Activated CD4-positive, CD25-positive, alpha-beta regulatory T cell treated with anti-CD3 and anti-CD28 coated beads, Interleukin-2, amount 50 U/mL, for 72 hours (primary cell): ENCODE data around the gene SOCS2.
"Not testable (repeated sequence)": the region's sequence is repeated elsewhere in the genome, so short reads cannot be mapped to it uniquely, and the experiment has no call there.

Source experiments
- DNase-seq: peaks from one replicate; pipeline ENCODE4 v3.0.0; 2021

The SOCS2 gene

DNA sequence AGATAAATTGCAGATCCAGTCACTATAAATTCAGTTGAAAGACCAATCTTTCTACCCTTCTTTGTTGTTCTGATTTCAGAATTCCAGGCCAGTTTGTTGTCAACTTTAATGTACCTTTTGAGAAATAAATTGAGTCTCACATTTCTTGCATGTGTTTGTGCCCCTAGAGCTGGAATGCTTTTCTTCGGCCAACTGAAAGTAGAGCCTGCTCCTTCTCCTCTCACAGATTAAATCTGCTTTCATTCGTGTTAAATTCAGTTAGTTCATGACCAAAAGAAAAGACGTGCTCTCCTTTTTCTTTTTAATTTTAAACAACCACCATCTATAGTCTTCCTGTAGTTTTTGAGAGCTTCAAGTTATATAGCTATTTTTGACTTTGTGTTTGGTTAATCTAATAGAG lies 22.9 kb downstream of the SOCS2 start:
- no peak for DNase-seq

DNA sequence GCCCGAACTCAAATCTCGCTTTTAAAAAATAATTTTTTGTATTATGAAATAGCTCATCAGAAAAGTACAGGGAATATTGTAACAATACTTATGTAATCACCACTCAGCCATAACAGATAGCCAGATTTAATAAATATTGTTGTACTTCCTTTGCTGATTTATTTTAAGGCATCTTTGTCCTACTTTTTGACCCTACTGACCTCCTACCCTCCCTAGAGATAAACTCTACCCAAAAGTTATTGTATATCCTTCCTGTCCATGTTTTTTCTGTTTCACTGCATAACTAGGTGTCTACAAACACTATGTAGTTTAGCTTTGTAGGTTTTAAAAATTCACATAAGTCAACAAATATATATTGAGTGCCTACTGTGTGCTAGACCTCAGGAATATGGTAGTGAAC lies 25.1 kb downstream of the SOCS2 start:
- no peak for DNase-seq

DNA sequence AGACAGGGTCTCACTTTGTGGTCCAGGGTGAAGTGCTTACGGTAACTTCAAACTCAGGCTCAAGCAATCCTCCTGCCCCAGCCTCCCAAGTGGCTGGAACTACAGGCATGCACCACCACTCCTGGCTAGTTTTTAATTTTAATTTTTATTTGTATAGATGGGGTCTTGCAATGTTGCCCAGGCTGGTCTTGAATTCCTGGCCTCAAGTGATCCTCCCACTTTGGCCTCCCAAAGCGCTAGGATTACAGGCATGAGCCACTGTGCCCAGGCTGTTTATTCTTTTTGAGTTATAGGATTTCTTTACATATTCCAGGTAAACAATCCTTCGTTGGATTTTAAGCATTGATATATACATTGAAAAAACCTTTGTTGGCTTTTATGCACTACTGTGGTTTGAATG lies 26.7 kb downstream of the SOCS2 start:
- DNase-seq = no peak

DNA sequence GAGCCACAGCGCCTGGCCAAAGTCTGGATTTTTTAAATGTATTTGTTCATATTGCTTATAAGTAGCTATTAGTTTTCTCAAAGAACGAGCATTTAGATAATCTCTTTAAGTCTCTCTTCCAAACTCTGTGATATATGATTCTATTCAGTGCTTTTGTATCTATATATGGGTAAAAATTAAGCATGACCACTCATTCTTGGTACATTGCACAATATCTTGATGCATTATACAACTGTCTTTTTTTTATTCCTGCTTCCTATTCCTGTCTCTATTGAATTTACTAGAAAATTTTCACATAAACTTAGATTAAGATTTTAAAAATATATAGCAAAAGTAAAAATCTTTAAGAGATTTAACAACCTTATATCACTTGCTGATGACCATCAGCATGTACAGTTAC lies 29.1 kb downstream of the SOCS2 start:
- DNase-seq = no peak

DNA sequence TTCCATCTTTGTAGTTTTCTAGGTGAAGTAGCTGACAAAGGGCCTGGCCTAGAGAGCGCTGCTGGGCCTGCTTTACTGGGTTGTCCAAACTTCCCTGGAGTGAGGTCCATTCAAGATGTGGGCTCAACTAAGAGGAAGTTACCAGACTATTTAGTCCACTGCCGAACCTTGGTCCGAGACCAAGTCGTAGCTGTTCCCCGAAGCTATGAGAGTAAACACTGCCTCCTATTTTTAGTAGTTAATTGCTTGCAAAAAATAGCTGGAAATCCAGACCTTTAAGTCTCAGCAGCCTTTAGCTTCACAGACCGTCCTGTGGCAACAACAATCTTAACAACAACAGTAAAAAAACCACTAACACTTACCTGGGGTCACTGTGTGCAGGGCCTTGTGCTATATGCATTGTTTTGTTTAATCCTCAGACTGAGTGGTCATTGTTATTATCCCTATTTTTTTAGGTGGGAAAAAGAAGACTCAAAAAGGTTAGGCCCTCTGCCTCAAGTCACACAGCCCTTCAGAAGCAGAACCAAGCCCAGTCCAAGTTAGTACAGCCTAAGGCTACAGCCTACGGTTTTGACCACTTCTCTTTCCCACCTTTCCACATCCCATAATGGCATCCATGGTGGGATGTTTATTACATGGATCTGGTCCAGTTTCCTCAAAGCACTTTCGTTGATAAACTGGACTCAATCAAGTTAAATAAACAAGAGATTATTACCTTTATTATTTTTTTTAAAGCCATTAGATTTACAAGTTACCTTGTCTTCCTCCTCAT lies 30.6 kb downstream of the SOCS2 start:
- no peak for DNase-seq

DNA sequence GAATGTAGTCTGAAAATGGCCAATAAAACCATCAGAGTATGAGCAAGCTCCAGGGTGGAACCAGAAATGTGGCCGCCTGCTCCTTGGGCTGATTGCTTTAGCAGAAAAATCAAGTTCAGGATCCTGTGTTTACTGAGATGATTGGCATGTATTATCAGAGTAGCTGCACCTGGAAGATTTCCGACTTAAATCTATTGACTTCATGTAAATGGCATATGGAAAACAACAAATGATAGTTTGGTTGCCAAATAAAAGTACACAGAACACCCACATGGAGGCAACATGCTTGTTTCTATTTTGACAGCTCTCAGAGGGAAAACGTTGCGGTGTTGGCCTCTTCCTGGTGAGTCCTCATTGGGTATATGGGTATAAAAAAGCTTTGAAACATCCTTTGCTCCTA lies 31.3 kb downstream of the SOCS2 start:
- no peak for DNase-seq

DNA sequence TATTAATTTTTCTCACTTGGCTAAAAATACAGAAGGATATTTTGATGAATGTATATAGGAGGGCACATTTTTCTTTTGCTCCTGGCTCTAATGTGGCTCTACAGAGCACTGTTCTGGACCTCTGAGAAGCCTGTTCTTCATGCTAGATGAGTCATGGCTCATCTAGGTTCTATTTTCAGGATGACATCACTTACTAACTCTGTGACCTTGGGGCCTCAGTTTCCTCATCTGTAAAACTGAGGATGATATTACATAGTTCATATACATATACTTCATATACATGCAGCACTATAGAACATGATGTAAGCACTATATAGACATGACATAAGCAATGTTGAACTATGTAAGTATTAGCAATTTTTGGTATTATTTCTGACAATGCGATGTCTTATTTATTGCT lies 35.8 kb downstream of the SOCS2 start:
- DNase-seq = no peak

DNA sequence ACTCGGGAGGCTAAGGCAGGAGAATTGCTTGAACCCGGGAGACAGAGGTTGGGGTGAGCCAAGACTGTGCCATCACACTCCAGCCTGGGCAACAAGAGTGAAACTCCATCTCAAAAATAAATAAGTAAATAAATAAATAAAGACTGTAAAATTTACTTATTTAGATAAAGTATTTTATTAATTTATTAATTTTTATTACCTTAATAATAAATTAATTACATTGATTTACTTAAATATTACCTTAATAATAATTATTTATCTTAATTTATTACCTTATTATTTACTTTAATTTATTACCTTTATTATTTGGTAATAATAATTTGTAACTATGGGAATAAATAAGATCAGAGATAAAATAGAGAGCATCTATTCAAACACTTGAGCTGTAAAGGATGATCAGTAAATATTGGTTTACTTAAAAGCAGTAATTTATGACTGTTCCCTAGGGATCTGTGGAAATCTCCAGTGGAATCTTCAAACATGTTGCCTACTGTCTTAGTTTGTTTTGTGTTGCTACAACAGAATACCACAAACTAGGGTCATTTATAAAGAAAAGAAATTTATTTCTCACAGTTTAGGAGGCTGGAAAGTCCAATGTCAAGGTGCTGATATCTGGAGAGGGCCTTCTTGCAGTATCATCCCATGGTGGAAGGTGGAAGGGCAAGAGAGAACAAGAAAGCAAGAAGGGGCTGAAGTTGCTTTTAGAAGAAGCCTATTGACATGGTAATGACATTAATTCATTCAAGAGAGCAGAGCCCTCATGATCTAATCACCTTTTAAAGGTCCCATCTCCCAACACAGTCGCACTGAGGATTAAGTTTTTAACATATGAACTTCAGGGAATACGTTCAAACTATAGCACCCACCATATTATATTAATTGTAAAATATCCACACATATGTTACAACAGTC lies 37.1 kb downstream of the SOCS2 start:
- DNase-seq = no peak

DNA sequence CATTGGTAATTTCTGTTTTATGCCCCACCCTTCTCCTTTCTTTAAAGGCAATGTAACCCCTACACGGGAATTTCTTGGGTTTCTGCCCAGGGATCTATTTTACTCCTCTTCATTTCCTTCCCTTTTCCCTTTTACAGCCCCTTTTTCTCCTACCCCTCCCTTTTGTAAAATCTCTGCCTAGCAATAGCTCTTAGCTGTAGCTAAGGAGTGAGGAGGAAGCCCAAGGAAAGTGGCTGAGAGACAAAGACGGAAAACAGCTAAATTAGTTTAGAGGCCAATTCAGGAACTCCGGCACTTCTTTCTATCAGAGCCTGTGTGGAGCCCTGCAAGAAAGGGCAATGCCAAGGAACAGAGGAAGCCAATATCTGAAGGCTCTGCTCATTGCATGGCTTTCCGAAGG lies 40.3 kb downstream of the SOCS2 start:
- DNase-seq = no peak

DNA sequence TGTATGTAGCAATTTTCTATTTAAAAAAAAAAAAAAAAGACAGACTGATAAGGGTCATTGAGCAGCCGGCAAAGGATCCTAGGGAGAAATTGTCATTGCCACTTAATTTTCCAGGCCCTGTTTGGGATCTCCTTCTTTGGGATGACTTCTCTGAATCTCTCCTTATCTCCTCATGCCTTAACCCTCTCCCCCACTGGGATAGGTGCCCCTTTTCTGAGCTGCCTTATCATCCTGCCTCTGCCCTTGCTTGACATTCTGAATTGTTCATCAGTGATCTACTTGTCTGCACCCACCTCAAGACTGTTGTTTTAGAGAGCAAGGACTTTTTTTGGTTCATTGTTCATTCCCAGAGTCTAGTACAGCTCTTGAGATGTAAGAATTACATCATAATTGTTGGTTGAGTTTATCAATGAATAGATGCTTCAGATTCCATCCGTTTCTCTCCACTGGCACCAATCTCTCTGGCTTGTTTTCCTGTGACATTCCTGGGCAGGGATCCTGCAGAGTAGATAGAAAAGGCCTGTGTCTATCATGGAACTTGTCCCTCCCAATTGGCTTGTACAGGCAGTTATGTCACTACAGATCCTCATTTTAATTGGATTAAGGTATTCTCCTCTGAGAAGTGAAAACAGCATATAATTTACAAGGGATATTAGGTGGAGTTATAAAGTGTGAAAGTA lies 42.6 kb downstream of the SOCS2 start:
- no peak for DNase-seq

DNA sequence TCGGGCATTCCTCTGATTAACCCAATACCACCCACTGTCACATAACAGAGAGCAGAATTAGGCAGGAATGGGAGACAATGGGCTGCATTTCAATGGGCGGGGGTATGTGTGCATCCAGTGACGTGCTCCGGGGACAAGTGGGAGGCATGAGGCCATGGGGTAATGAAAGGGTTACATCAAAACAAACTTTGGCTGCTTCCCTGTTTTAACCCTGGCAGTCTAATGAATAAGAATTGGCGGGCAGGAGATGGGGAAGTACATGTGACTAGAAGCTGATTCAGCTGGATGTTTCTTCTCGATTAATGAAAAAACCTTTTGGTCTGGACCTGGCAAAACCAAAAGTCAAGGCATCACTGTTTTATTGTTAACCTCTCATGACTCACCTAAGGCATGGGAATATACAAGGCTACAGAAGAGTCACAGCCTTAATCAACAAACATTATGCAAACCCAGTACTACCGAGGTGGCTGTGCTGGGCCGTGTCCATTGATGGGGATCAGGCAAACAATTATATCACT lies 44.2 kb downstream of the SOCS2 start:
- no peak for DNase-seq

DNA sequence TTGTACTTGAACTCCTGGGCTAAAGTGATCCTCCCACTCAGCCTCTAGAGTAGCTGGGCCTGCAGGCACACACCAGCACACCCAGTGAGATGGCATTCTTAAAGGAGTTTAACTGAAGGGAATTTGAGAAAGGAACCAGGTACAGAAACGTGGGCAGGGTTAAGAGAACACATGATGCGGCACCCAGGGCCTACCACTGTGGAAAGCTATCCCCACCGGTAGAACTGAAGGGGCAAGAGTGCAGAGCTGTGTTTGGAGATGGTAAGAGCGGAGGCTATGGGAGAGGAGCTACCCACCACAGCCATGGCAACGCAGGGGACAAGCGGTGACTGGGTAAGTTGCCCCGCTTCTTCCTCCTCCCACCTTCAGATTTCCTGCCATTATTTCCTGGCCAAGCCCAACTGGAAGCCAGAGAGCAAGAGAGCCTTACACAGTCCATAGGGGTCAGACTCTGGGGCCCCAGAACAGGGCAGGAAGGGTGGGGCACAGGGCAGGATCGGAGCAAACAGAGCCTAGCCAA lies 46.5 kb downstream of the SOCS2 start:
- no peak for DNase-seq

DNA sequence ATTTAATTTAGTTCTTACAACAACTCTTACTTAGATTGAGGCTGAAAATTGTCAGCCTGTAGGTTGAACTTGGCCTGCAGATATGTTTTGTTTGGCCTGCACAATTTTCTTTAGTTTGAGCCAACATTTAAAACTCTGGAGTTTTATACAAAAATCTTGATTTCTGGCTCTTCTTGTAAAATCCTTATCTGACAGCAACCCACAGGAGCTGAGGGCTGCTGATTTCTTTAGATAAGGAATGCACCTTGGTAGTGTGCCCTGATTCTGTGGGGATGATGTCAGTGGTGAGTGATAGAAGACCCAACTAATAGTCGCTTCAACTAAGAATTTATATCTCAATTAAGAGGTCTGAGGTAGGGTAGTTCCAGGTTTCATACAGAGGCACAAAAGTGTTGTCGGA lies 49.5 kb downstream of the SOCS2 start:
- DNase-seq = no peak

DNA sequence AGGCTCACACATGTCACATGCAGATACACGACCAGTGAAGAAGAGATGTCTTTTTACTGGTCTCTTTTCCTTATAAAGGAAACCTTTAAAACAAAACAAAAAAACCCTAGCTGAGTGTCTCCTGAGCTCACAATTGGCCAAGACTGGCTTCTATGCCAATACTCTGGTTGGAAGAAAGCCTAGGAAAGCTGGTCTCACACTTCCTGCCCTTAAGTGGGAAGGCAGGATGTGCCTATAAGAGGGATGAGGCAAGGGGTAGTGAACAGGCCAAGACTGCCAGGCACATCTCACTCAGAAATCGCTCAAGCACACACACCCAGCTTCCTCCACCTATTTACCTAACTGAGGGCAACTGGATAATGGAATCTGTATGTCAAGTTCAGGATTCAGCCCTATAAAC lies 50.0 kb downstream of the SOCS2 start:
- no peak for DNase-seq

DNA sequence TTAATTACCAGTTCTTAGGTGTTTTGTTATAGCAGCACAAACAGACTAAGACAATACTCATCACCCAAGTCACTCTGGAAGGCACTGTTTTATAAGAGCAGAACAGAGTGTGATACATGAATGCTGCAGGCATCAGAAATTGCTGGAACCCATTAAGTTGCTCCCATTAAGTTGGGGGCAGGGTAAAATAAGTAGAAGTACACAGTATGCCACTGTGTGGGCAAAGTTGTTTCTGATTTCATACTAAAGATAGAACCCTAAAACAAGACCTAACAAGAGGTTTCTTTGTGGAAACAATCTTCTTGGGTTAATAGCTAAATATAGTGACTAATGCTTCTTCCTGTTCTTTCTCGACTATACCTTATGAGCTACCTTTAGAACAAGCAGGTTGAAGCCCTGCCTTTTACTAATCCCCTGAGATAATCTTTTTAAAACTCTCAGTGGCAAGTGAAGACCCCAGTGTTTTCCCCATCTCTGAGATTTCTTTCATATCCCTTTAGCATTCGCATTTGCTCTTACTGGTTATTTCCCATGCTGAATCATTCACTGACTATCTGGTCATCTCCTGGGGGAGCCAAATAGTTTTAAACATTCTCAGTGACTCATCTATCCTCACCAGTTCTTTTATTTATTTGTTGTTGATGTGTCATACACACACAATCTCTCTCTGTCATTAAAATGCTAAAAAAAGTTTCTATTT lies 52.3 kb downstream of the SOCS2 start:
- no peak for DNase-seq

DNA sequence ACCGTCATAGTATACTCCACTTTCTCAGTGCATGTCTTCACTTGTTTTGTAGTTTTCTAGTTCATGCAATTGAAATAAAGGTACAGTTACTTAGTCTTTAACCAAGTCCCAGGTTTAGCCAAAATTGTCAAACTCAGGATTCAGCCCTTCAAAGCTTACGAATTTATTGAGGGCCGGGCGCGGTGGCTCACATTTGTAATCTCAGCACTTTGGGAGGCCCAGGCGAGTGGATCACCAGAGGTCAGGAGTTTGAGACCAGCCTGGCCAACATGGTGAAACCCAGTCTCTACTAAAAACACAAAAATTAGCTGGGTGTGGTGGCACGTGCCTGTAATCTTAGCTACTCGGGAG lies 52.8 kb downstream of the SOCS2 start:
- DNase-seq = not testable (repeated sequence)

DNA sequence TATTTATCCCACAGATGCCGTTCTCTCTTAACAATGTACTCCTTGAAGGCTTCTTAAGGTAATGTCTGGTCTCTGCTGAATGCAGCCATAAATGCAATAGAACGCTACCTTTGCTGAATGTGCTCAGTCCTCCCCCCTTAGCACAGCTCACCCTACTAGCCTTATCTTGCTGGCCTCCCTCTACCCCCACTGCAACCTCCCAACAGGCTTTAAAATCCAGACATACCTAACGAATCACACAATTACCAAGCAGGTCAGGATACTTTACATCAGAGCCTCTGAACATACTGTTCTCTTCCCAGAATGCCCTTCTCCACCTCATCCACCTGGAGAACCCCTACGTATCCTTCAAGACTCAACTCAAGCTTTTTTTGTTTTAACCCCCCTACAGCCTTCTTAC lies 53.7 kb downstream of the SOCS2 start:
- no peak for DNase-seq
